ENCODE results near the gene OR52E6.

GRCh38 chr11:5831196-5831829 lies 10.4 kb downstream of the OR52E6 start:
- TF ChIP-seq YY1 (IDR thresholded peaks at IDR 0.05; ENCODE audit: low read depth) (no peak), REST (IDR thresholded peaks at IDR 0.05; ENCODE audit: low read depth) (no peak), EGR1 (IDR thresholded peaks at IDR 0.05) (no peak), FOXM1 (IDR thresholded peaks at IDR 0.05; ENCODE audit: borderline replicate concordance, low read depth) (no peak), USF1 (IDR thresholded peaks at IDR 0.05) (no peak), CREB1 (IDR thresholded peaks at IDR 0.05; ENCODE audit: low read depth) (no peak), EP300 (IDR thresholded peaks at IDR 0.05; ENCODE audit: borderline replicate concordance) (no peak)
